VCaP (cell line): ENCODE data around the gene CNKSR3.
A peak's percentile ranks its signal among the peaks of the same experiment; 100 is the strongest.

ENCODE experiments used
- H3K27ac ChIP-seq: fragments of 450-650 bp; 2 replicates; pipeline ENCODE4 v1.5.1; 2017
- TF ChIP-seq, protein P1 (sequence below): fragments of 450-650 bp; conservative IDR thresholded peaks from 2 replicates; pipeline ENCODE4 v1.5.1; 2017; ENCODE audit warnings: mild to moderate bottlenecking, moderate library complexity

Gene CNKSR3

DNA sequence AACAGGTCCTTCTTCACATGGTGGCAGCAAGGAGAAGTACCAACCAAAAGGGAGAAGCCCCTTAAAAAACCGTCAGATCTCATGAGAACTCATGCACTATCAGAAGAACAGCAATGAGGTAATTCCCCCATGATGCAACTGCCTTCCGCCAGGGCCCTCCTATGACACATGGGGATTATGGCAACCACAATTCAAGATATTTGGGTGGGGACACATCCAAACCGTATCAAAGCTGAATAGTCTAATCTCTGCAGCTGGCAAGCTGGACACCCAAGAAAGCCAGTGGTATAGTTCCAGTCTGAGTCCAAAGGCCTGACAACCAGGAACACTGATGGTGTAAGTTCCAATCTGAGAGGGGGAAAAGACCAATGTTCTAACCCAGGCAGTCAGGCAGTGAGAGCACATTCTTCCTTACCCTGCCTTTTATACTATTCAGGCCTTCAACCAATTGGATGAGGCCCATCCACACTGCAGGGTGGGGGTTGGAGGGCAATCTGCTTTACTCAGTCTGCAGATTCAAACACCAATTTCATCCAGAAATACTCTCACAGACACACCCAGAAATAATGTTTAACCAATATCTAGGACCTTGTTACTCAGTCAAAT lies 17.9 kb upstream of the CNKSR3 start:
- TF ChIP-seq, protein P1, sequence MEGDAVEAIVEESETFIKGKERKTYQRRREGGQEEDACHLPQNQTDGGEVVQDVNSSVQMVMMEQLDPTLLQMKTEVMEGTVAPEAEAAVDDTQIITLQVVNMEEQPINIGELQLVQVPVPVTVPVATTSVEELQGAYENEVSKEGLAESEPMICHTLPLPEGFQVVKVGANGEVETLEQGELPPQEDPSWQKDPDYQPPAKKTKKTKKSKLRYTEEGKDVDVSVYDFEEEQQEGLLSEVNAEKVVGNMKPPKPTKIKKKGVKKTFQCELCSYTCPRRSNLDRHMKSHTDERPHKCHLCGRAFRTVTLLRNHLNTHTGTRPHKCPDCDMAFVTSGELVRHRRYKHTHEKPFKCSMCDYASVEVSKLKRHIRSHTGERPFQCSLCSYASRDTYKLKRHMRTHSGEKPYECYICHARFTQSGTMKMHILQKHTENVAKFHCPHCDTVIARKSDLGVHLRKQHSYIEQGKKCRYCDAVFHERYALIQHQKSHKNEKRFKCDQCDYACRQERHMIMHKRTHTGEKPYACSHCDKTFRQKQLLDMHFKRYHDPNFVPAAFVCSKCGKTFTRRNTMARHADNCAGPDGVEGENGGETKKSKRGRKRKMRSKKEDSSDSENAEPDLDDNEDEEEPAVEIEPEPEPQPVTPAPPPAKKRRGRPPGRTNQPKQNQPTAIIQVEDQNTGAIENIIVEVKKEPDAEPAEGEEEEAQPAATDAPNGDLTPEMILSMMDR: no peak
- H3K27ac ChIP-seq: no peak overlapping the region

DNA sequence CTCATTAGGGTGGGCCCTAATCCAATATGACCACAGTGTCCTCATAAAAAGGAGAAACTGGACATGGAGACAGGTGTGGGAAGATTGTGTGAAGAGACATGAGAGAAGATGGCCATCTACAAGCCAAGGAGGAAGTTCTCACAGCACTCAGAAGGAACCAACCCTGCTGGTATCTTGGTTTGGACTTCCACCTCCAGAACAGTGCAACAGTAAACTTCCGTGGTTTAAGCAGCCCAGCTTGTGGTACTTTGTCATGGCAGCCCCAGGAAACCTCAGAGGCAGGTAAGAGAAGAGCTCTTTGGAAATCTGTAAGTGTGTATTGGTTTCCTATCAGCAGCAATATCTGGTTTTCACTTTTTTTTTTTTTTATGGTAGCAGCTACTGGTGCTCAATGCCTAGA lies 16.5 kb upstream of the CNKSR3 start:
- TF ChIP-seq, protein P1: no peak

DNA sequence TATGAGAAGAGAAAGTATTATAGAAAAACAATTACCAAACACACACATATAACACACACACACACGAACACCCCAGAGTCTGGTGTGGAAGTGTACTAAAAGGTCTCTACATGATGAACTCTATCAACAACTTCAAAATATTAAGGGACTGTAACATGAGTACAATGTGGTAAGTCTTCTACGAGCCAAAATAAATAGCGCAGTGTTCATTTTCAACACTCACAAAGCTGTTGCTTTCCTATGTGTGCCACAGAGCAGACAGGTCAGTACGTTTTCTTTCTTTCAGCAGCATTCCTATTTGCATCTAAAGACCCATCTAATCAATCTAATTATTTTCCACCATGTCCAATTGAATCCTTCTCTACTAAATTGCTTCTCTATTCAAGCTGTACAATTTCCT lies 12.1 kb upstream of the CNKSR3 start:
- H3K27ac ChIP-seq: peak overlapping the region; percentile 44
- TF ChIP-seq, protein P1: no peak

More for the DNA sequence above, 16.5 kb upstream of the CNKSR3 start:
- no peak overlapping the region for H3K27ac ChIP-seq

DNA sequence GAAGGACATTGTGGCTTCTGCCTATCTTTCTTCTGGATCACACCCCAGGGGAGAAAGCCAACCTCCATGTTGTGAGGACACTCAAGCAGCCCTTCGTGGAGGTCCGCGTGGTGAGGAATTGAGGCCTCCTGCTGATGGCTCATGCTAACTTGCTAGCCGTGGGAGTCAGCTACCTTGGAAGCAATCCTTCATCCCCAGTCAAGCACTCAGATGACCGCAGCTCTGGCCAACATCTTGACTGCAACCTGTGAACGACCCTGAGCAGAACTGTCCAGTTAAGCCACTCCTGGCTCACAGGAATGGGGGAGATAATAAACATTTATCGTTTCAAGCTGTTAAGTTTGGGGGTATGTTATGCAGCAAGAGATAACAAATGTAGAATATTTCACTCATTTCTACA lies 10.9 kb upstream of the CNKSR3 start:
- peak overlapping the region; percentile 44 for H3K27ac ChIP-seq
- TF ChIP-seq, protein P1: no peak

DNA sequence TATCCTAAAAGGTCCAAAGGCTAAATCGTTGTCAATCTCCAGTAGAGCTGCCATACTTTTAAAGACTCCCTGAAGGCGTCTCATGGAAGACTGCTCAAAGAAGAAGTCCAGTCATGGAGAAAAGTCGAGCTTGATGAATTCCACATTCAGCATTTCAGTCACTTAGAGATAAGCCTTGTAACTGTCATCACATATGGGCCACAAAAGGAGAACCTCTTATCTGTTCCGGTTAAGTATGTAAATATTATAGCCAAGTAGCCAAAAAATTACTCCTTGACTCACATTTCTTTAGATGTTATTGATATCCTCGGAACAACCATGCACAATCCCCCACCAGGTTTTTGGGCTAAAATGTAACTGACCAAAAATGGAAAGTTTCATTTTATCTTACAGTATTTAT lies 9.8 kb upstream of the CNKSR3 start:
- H3K27ac ChIP-seq: no peak overlapping the region
- TF ChIP-seq, protein P1: no peak

DNA sequence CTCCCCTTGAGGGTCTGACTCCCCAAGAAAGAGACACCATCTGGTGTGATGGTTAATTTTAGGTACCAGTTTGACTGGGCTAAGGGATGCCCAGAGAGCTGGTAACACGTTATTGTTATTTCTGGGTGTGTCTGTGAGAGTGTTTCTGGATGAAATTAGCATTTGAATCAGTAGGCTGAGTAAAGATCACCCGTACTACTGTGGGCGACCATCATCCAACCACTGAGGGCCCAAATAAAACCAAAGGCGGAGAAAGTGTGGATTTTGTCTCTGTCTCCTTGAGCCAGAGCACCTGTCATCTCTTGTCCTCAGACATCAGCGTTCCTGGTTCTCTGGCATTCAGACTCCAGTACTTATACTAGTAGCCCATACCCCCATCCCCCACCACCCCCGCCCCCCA lies 7.9 kb upstream of the CNKSR3 start:
- TF ChIP-seq, protein P1: no peak
- no peak overlapping the region for H3K27ac ChIP-seq

DNA sequence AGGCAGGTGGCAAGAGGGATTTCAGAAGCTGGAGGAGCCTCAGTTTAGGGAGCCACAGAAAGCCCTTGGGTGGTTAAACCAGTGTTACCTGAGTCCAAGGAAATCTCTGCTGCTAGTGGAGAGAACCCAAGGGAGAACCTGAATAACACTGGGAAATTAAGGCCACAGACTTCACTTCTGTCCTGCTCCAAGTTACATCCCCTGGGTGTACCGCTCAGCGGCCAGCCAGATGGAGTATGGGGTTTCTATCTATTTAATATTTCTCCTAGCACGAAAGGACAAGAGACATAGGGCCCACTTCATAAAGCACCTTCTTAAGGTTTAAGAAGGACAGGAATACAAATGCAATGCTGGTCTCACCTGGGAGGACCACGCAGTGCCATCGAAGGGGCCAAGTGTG lies 5.8 kb upstream of the CNKSR3 start:
- no peak overlapping the region for H3K27ac ChIP-seq
- TF ChIP-seq, protein P1: no peak
